Measurements from ENCODE around the gene GCK.

- TF ChIP-seq CTCF (conservative IDR thresholded peaks at IDR 0.05 in 1 of 2, IDR thresholded peaks at IDR 0.05 in 1 of 2; ENCODE audit: extremely low read depth in 1 of 2, insufficient read depth in 1 of 2, low read depth in 1 of 2, low read length in 2 of 2) (no peak), EZH2 (IDR thresholded peaks at IDR 0.05; ENCODE audit: borderline replicate concordance, low read length) (no peak)
Observed at GRCh38 chr7:44225566-44226395, 36.5 kb upstream of the GCK start.

All from mammary epithelial cell (primary cell).